ENCODE data around the gene ATG10.

Gene ATG10

DNA sequence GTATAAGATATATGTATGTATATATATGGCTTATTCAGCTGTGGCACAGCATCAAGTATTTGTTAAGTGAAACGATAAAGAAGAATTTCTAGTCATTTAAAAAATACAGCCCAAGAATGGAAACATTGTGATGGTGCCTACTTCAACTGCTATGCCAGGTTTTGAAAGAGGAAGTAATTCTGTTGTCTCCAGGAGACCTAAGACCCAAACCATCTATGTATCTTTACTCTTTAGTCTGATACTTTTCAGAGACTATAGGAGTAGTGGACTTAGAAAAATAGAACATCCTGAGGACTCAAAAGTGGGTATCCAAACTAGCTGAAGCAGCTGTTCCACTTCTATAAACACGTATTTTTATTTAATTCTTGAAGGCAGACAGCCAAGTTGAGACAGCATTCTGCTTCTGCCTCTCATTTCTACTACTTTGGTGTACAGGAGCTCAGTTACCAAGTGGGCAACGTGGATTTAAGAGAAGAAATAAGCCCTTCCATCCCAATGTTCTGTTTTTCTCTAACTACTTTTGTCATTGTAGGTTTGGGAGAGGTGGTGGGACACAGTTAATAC, 195.6 kb downstream of the ATG10 start:
- TF ChIP-seq POLR2AphosphoS5 (IDR thresholded peaks at IDR 0.05; ENCODE audit: low read depth, low read length): no peak
- TF ChIP-seq TAF1 (IDR thresholded peaks at IDR 0.05; ENCODE audit: borderline replicate concordance, insufficient read depth, low read length): no peak
- TF ChIP-seq SIN3A (IDR thresholded peaks at IDR 0.05; ENCODE audit: borderline replicate concordance, insufficient read depth, low read length): no peak
- TF ChIP-seq, protein P1, sequence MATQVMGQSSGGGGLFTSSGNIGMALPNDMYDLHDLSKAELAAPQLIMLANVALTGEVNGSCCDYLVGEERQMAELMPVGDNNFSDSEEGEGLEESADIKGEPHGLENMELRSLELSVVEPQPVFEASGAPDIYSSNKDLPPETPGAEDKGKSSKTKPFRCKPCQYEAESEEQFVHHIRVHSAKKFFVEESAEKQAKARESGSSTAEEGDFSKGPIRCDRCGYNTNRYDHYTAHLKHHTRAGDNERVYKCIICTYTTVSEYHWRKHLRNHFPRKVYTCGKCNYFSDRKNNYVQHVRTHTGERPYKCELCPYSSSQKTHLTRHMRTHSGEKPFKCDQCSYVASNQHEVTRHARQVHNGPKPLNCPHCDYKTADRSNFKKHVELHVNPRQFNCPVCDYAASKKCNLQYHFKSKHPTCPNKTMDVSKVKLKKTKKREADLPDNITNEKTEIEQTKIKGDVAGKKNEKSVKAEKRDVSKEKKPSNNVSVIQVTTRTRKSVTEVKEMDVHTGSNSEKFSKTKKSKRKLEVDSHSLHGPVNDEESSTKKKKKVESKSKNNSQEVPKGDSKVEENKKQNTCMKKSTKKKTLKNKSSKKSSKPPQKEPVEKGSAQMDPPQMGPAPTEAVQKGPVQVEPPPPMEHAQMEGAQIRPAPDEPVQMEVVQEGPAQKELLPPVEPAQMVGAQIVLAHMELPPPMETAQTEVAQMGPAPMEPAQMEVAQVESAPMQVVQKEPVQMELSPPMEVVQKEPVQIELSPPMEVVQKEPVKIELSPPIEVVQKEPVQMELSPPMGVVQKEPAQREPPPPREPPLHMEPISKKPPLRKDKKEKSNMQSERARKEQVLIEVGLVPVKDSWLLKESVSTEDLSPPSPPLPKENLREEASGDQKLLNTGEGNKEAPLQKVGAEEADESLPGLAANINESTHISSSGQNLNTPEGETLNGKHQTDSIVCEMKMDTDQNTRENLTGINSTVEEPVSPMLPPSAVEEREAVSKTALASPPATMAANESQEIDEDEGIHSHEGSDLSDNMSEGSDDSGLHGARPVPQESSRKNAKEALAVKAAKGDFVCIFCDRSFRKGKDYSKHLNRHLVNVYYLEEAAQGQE (IDR thresholded peaks at IDR 0.05; ENCODE audit: insufficient read depth in 1 of 2, low read depth in 2 of 2, low read length in 2 of 2): no peak
- TF ChIP-seq FOXP2 (optimal IDR thresholded peaks at IDR 0.05; ENCODE audit: borderline replicate concordance, extremely low read depth, extremely low read length, insufficient read depth): no peak

DNA sequence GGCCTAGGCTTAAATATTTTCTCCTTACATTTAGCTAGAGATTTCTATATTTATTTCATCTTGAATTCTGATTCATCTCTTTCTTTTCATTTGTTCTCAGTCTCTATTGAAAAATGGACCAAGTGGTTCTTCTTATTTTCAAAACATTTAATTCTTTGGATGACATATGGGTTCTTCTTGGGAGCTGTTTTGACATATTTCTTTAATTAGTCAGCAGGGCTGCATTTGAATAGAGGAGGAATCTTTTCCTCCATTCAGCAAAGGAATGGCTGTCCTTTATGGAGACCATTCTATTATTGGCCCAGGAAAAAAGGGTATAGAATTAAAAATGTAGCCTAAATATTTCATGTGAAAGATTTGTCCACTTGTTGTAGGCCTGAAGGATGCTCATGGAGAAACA, 196.5 kb downstream of the ATG10 start:
- no peak for TF ChIP-seq SIN3A (IDR thresholded peaks at IDR 0.05; ENCODE audit: borderline replicate concordance, insufficient read depth, low read length)
- TF ChIP-seq POLR2AphosphoS5 (IDR thresholded peaks at IDR 0.05; ENCODE audit: low read depth, low read length): no peak
- no peak for TF ChIP-seq TAF1 (IDR thresholded peaks at IDR 0.05; ENCODE audit: borderline replicate concordance, insufficient read depth, low read length)

DNA sequence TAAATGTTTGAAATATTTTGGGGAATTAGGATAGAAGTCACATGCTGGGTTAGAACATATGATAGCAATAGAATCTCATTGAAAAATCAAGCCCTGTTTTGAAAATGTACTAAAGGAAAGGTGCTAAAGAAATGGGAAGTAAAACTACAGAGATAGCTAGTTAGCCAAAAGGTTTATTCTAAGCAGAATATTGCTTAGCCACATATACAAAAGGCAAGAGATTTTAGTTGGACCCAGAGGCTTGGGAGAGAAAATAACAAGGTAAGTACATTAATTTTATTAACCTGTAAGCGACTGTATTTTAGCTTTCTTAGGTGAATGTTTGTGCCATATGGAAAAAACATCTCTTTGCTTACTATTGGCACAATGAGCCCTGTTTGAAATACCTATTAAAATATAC, 198.1 kb downstream of the ATG10 start:
- TF ChIP-seq TAF1 (IDR thresholded peaks at IDR 0.05; ENCODE audit: borderline replicate concordance, insufficient read depth, low read length) (no peak), FOXP2 (optimal IDR thresholded peaks at IDR 0.05; ENCODE audit: borderline replicate concordance, extremely low read depth, extremely low read length, insufficient read depth) (no peak), POLR2AphosphoS5 (IDR thresholded peaks at IDR 0.05; ENCODE audit: low read depth, low read length) (no peak), SIN3A (IDR thresholded peaks at IDR 0.05; ENCODE audit: borderline replicate concordance, insufficient read depth, low read length) (no peak)
- TF ChIP-seq, protein P1 (IDR thresholded peaks at IDR 0.05; ENCODE audit: insufficient read depth in 1 of 2, low read depth in 2 of 2, low read length in 2 of 2): no peak

DNA sequence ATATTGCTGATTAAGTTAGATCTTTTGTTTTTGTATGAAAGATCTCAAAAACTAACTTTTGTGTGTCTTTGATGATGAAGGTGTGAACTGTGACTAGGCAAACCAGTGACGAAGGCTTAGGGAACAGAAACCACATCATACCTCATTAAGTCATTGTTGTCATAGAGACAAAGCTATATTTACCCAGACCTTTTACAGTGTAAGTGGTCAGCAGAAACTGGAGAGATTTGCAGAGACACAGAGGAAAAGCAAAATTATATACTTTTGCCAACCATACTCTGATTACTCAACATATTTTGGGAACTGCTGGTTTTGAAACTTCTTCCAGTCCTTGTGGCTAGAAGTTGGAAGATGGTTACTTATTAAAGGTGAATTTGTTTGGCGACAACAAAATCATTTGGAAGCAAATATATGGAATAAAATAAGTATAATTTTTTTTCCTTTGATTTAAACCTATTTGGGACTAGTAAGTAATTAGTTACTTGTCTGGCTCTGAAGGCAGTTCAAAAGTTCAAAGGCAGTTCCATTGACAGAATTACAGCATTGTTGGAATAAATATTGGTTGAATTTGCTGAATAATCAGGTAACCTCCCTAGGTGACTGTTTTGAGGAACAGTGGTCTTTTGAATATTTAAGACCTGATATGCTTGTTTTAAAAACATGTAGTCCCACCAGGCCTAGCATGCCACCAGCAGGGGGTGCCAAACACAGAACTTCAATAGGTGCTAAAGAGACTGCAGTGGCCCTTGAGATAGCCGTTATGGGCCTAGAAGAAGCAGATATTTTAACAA, 202.5 kb downstream of the ATG10 start:
- TF ChIP-seq, protein P1 (IDR thresholded peaks at IDR 0.05; ENCODE audit: insufficient read depth in 1 of 2, low read depth in 2 of 2, low read length in 2 of 2): no peak
- TF ChIP-seq SIN3A (IDR thresholded peaks at IDR 0.05; ENCODE audit: borderline replicate concordance, insufficient read depth, low read length) (no peak), FOXP2 (optimal IDR thresholded peaks at IDR 0.05; ENCODE audit: borderline replicate concordance, extremely low read depth, extremely low read length, insufficient read depth) (no peak), TAF1 (IDR thresholded peaks at IDR 0.05; ENCODE audit: borderline replicate concordance, insufficient read depth, low read length) (no peak), POLR2AphosphoS5 (IDR thresholded peaks at IDR 0.05; ENCODE audit: low read depth, low read length) (no peak)

DNA sequence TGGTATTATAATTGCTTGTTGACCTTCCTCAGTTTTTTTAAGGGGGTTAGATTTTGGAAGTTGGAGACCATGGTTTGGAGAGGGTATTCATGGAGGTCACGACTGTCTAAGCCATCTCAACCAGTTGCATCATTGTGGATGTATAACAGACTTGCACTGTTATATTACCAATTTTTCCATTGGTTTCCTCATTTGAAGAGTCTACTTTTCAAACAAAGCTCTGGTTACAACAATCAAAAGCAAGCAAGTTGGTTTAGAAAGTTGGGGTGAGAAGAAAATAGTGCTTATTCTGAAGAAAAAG, 203.0 kb downstream of the ATG10 start:
- TF ChIP-seq POLR2AphosphoS5 (IDR thresholded peaks at IDR 0.05; ENCODE audit: low read depth, low read length): no peak
- TF ChIP-seq SIN3A (IDR thresholded peaks at IDR 0.05; ENCODE audit: borderline replicate concordance, insufficient read depth, low read length): no peak
- TF ChIP-seq TAF1 (IDR thresholded peaks at IDR 0.05; ENCODE audit: borderline replicate concordance, insufficient read depth, low read length): no peak
- TF ChIP-seq, protein P1 (IDR thresholded peaks at IDR 0.05; ENCODE audit: insufficient read depth in 1 of 2, low read depth in 2 of 2, low read length in 2 of 2): no peak
- TF ChIP-seq FOXP2 (optimal IDR thresholded peaks at IDR 0.05; ENCODE audit: borderline replicate concordance, extremely low read depth, extremely low read length, insufficient read depth): no peak
